ENCODE results near the gene HPS5. TPM values are rescaled to one million over a fixed set of nuclear protein-coding genes. Genes with fewer than 3 reads are reported as not detected.

The HPS5 gene
- total RNA-seq, 1 experiment from 2014 or later: 39.2 TPM

GRCh38 chr11:18369398-18369797, 47.5 kb upstream of the HPS5 start:
- BruUV-seq (replicated peaks): no TSS peak
- ChIA-PET CTCF (no interaction called here), POLR2A (ENCODE audit: unreplicated experiment) (interaction anchor here (0.6 kb wide), 2 partner anchors 13 to 25 kb away, joined by 7 to 19 read pairs; partner anchors contain the start of gene LDHA)
- Histone ChIP-seq H3F3A (ENCODE audit: insufficient read depth, low read depth) (peaks cover 19% of the 10 kb centered on the region; the same call in 1 of the 2 replicates), H3K79me2 (ENCODE audit: low read depth) (no peaks in the 10 kb centered on the region), H3K27me3 (ENCODE audit: insufficient read depth, low read depth) (no peaks in the 10 kb centered on the region), H4K20me1 (ENCODE audit: insufficient read depth) (no peaks in the 10 kb centered on the region; the same call in 1 of the 2 replicates), H3K4me3 (no peak overlapping the region), H2AFZ (no peak overlapping the region), H3K4me1 (replicated peaks; ENCODE audit: insufficient read depth) (no peaks in the 10 kb centered on the region), H3K27ac (no peak overlapping the region), H3K36me3 (ENCODE audit: low read depth) (peaks cover 17% of the 10 kb centered on the region), H3K4me2 (no peak overlapping the region), H3K9me2 (ENCODE audit: insufficient read depth) (no peaks in the 10 kb centered on the region), H3K9me3 (ENCODE audit: insufficient read depth, low read depth) (no peaks in the 10 kb centered on the region)
- TF ChIP-seq EZH2 (IDR thresholded peaks at IDR 0.05; ENCODE audit: low read depth) (no peak), CTCF (conservative IDR thresholded peaks at IDR 0.05) (no peak)
- DNase-seq: no peak
- intact Hi-C loops (cut with micrococcal nuclease; ENCODE audit: unreplicated experiment): no loop called here

- BruUV-seq (replicated peaks): no TSS peak
- intact Hi-C loops (cut with micrococcal nuclease; ENCODE audit: unreplicated experiment): no loop called here
- H3K27ac ChIP-seq: no peak overlapping the region
These were observed 46.3 kb upstream of the HPS5 start for GRCh38 chr11:18368221-18368620.

GRCh38 chr11:18367431-18367830, 45.5 kb upstream of the HPS5 start:
- ChIA-PET POLR2A (ENCODE audit: unreplicated experiment) (no interaction called here), CTCF (no interaction called here)
- Histone ChIP-seq H2AFZ (no peak overlapping the region), H3K9me3 (ENCODE audit: insufficient read depth, low read depth) (no peaks in the 10 kb centered on the region), H3K79me2 (ENCODE audit: low read depth) (no peaks in the 10 kb centered on the region), H3K4me2 (no peak overlapping the region), H3K4me1 (replicated peaks; ENCODE audit: insufficient read depth) (no peaks in the 10 kb centered on the region), H3K36me3 (ENCODE audit: low read depth) (peaks cover 32% of the 10 kb centered on the region), H3F3A (ENCODE audit: insufficient read depth, low read depth) (peaks cover 23% of the 10 kb centered on the region), H3K4me3 (no peak overlapping the region), H3K9me2 (ENCODE audit: insufficient read depth) (no peaks in the 10 kb centered on the region), H3K27ac (0 out of 2 replicates have a peak overlapping the region, but pooled peaks have one; percentile 13), H3K27me3 (ENCODE audit: insufficient read depth, low read depth) (no peaks in the 10 kb centered on the region), H4K20me1 (ENCODE audit: insufficient read depth) (no peaks in the 10 kb centered on the region; the same call in 1 of the 2 replicates)
- DNase-seq: no peak
- intact Hi-C loops (cut with micrococcal nuclease; ENCODE audit: unreplicated experiment): no loop called here
- TF ChIP-seq EZH2 (IDR thresholded peaks at IDR 0.05; ENCODE audit: low read depth): no peak
- no peak for TF ChIP-seq CTCF (conservative IDR thresholded peaks at IDR 0.05)
- no TSS peak for BruUV-seq (replicated peaks)

More at GRCh38 chr11:18368221-18368620, 46.3 kb upstream of the HPS5 start:
- H2AFZ ChIP-seq: no peak overlapping the region
- CTCF ChIA-PET: no interaction called here
- H3F3A ChIP-seq (ENCODE audit: insufficient read depth, low read depth): peaks cover 23% of the 10 kb centered on the region; the same call in 1 of the 2 replicates
- H3K4me2 ChIP-seq: no peak overlapping the region
- H3K9me3 ChIP-seq (ENCODE audit: insufficient read depth, low read depth): no peaks in the 10 kb centered on the region
- no peak for TF ChIP-seq CTCF (conservative IDR thresholded peaks at IDR 0.05)
- TF ChIP-seq EZH2 (IDR thresholded peaks at IDR 0.05; ENCODE audit: low read depth): no peak
- H3K27me3 ChIP-seq (ENCODE audit: insufficient read depth, low read depth): no peaks in the 10 kb centered on the region
- H4K20me1 ChIP-seq (ENCODE audit: insufficient read depth): no peaks in the 10 kb centered on the region; the same call in 1 of the 2 replicates
- no peaks in the 10 kb centered on the region for H3K79me2 ChIP-seq (ENCODE audit: low read depth)
- no peaks in the 10 kb centered on the region for H3K4me1 ChIP-seq (replicated peaks; ENCODE audit: insufficient read depth)
- no peak overlapping the region for H3K4me3 ChIP-seq
- POLR2A ChIA-PET (ENCODE audit: unreplicated experiment): interaction anchor here (0.6 kb wide), 1 partner anchor 17 kb away, joined by 13 read pairs; no protein-coding TSS in a partner anchor
- peaks cover 27% of the 10 kb centered on the region for H3K36me3 ChIP-seq (ENCODE audit: low read depth)
- no peaks in the 10 kb centered on the region for H3K9me2 ChIP-seq (ENCODE audit: insufficient read depth)
- no peak for DNase-seq

Data from PC-9 (cell line).